ENCODE results near the gene C19orf85.

Gene C19orf85

GRCh38 chr19:55488986-55489710 is 24.6 kb upstream of the C19orf85 start:
- DNase-seq = no peak

DNA sequence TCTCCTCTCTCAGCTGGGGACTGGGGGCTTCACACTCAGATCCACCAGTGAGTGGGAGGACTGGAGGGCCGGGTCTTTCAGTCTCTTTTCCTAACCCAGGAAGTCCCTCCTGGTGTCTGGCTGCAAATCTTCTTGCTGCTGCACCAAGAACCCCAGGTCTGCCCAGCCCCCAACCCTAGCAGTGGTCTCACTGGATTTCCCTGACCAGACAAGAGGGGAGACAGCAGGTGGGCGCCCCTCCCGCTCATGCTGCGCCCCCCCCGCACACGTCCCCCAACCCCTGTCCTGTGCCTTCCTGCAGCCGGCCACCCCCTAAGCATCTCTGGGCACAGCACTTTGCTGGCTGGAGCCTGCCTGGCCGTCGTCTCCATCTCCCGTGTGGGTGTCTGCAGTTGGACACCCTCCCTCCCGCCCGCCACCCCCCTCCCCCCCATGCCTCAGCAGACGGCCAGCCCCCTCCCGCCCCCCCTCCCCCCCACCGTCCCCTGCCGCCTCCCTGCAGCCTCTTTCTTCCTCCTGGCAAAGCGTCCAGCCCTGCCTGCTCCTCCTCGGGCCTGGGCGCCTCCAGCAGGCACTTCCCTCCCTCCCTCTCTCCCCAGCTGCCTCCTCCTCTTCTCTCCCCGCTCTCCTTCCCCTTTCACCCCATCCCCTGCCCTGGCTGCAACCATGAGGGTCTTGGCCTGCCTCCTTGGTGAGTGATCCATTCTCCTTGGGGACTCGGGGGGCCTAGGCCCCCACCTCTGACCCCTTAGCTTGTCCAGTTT is 23.6 kb upstream of the C19orf85 start, which contains the start of gene SSC5D:
TSS of gene SSC5D (plus strand) at position 513 of the 764 bp plus-strand sequence. CDS start at position 667, 154 bp downstream.
- DNase-seq = no peak

- no peak for DNase-seq
Measured at GRCh38 chr19:55486971-55487923, 22.7 kb upstream of the C19orf85 start.

DNA sequence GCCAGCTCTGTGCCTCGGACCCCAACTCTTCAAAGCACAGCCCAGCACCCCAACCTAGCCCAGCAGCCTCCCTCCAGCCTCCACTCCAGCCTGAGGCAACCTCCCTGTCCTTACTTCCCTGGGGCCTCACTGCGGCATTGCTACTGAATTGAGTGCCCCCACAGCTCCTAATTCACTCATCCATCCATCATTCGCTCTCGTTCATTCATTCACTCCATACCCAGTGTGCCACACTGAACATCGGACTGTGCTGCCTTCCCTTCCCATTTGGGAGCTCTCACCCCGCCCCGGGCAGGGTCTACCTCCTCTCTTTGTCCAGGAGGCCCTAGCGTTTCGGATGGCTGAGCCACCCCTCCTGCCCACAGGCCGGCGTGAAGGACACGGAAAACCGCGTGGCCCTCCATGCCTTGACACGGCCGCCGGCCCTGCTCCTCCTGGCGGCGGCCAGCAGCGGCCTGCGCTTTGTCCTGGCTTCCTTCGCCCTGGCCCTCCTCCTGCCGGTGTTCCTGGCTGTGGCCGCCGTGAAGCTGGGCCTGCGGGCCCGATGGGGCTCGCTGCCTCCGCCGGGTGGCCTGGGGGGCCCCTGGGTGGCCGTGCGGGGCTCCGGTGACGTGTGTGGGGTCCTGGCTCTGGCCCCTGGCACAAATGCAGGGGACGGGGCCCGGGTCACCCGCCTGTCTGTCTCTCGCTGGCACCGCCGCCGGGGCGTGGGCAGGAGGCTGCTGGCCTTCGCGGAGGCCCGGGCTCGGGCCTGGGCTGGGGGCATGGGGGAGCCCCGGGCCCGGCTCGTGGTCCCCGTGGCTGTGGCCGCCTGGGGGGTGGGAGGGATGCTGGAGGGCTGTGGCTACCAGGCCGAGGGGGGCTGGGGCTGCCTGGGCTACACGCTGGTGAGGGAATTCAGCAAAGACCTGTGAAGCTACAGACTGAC is 21.8 kb upstream of the C19orf85 start:
- no peak for DNase-seq

DNA sequence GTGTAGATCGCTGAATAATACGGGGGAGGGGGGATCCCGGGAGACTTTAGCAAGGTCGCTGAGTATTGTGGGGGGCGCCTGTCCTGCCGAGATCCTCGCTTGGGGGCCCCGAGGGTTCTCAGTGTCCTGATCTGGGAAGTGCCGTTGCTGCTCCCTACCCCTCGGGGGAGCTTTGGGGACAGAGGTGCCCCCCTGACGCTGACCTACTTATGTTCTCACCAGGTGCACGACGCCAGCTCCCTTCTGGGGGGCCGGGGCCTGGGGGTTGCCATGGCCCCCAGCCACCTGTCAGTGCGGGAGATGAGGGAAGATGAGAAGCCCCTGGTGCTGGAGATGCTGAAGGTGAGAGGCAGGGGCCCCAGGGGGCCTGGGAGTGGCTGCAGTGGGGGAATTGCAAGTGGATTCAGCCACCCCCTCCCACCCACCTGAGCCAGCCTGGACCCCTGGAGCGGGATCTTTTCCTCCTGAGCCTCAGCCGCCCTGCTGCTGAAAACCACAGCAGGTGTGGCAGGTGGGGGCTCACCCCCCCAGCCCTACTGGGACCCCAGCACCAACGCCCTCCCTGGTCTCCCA is 21.0 kb upstream of the C19orf85 start:
- DNase-seq = no peak

- peak; percentile 64 for DNase-seq
Measured at GRCh38 chr19:55484593-55485438, 20.3 kb upstream of the C19orf85 start, which contains the start of gene NAT14. Gene NAT14 (plus strand): TSS chr19:55485188. CDS start chr19:55485709, 521 bp downstream.

DNA sequence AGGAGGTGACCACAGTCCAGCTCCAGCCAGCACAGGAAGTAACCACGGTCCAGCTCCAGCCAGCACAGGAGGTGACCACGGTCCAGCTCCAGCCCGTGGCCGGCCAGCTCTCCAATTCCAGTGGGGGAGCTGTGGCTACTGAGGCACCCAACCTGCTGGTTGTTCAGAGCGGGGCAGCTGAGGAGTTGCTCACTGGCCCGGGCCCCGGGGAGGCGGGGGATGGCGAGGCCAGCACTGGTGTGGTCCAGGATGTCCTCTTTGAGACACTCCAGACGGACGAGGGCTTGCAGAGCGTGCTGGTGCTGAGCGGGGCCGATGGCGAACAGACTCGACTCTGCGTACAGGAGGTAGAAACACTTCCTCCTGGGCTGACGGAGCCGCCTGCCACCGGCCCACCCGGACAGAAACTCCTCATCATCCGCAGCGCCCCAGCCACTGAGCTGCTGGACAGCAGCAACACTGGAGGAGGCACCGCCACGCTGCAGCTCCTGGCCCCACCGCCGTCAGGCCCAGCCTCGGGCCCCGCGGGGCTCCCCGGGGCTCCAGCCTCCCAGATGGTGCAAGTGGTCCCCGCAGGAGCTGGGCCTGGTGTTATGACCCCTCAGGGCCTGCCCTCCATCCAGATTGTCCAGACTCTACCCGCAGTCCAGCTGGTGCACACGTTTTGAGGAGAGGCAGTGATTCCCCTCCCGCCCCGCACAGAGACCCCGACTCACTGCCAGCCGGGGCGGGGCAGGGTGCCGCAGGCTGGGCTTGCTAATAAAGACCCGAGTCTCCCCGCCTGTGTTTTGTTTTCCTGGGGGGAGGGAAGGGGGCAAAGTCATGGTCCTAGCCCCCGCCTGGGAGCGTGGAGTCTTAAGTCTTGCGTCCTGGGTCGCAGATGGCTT is 19.4 kb upstream of the C19orf85 start:
- DNase-seq = no peak

DNA sequence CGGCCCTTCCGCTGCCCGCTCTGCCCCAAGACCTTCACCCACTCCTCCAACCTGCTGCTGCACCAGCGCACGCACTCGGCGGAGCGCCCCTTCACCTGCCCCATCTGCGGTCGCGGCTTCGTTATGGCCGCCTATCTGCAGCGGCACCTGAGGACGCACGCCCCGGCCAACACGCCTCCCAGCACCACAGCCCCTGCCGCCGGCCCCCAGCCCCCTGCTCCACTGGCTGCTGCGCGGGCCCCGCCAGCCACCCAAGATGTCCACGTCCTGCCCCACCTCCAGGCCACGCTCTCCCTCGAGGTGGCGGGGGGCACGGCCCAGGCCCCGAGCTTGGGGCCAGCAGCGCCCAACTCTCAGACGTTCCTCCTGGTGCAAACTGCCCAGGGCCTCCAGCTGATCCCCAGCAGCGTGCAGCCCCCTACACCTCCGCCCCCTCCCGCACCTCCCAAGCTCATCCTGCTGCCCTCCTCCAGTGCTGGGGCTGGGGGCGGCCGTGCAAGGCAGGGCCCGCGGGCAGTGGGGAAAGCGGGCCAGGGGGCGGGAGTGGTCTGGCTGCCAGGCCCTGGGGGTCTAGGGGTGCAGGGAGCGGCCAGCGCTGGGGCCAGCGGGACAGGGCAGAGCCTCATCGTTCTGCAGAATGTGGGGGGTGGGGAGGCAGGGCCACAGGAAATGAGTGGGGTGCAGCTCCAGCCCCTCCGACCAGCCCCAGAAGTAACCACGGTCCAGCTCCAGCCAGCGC is 18.6 kb upstream of the C19orf85 start:
- DNase-seq = no peak

GRCh38 chr19:55482156-55482961 is 17.8 kb upstream of the C19orf85 start:
- no peak for DNase-seq

GRCh38 chr19:55481794-55482155 is 17.2 kb upstream of the C19orf85 start:
- DNase-seq = no peak

- no peak for DNase-seq
Measured at GRCh38 chr19:55481148-55481793, 16.7 kb upstream of the C19orf85 start.

DNA sequence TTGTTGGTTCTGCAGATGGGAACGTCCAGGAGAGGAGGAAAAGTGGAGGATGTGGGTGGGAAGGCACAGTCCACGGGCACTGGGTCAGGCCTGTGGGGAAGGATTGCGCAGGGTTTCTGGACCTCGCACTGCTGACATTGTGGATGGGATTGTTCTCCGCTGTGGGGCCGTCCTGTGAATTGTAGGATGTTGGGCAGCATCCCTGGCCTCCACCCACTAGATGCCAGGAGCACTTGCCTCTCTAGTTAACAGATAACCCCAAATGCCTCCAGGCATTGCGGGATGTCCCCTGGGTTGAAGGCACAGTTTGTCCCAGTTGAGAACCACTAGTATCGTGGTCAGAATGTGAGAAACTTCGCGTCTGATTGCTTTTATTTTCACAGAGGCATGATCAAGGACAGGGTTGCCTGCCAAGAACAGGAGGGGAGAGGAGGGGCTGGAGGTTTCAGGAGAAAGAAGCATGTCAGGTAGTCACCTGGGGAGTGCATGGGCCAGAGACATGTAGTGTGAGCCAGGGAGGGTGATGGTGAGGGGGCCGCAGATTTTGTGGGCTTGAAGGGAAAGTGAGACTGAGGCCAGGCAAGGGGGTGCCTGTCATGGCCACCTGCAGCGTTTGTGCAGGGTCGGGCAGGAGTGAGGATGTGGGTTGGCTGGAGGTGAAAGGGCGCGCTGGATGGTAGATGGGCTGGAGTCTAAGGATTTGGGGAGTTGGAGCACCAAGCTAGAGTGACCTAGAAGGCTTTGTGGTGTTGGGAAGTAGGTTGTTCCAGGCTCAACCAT is 15.1 kb upstream of the C19orf85 start:
- no peak for DNase-seq

DNA sequence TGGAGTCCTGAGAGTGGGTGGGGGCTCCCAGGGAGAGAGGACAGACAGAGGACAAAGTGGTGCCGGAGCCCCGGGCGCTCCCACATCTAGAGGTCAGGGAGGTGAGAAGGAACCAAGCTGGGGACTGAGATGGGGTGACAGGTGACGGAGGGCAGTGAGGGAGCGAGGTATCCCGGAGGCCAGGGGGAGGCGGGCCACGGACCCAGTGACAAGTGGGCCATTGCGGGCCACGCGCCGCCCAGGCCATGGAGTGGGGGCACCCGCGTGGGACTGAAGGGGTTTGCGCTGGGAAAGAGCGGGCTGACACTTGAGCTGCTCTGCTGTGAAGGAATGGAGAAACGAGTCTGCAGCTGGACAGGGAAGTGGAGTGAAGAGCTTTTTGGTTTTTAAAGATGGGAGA is 14.5 kb upstream of the C19orf85 start:
- no peak for DNase-seq

DNA sequence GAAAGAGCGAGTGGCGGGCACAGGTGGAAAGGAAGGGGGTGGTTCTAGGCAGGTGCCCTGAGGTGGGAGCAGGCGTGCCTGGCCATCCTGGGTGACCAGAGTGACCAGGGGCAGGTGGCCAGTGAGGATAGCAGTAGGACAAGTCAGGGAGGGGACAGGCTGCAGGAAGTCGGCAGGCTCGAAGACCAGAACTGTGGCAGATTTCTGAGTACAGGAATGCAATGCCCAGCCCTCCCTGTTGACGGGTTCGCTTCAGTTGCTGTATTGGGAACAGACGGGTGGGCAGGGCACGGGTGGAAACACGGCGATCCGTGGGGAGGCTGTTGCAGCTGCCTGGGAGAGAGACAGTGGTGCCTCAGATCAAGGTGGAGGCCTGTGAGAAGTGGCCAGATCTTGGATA is 13.8 kb upstream of the C19orf85 start:
- no peak for DNase-seq

DNA sequence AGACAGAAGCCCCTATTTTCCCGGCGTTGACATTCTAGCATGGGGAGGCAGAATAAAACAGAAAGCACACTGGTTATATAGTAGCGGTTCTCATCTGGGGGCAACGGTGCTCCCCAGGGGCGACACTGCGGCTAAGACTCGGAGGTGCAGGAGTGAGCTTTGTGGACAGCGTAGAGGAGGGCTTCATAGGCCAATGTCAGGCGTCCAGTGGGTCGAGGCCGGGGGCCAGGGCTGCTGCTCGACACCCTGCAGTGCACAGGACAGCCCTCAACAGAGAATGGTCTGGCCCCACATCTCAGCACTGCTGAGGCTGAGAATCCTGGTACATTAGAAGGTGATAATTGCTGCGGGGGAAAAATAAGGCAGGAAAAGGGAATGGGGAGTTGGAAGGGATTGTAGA is 13.4 kb upstream of the C19orf85 start:
- no peak for DNase-seq

DNA sequence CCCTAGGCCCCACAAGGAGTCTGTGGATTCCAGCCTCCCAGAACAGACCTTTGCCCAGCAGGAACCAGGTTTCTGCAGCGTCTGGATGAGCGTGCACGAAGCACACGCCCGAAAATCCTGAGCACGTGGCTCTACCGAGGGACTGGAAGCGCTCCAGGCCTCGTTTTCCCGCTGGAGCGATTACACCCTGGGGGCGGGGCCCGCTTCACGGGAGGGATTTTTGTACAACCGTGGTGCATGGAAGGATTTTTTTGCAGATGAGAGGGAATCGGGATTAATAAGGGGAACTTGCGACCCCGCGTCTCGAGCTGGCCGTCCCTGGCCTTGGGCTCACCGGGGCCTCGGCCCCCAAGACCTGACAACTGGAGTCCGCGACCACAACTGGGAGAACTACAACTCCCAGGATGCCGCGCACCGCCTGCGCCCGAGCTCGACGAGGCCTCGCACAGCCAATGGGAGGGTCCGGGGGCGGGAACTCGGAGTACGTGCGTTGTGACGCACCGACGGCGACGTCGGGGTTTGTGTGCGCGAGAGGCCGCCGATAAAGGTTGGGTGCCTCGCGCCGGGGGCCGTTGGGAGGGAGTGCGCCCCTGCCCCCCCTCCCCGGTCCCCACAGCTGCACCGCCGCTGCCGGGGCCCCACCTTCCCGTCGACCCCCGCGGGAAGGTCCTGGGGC is 11.7 kb upstream of the C19orf85 start, which contains the start of gene ZNF628:
TSS of gene ZNF628 (plus strand) at position 518 of the 676 bp plus-strand sequence. CDS start 3,294 bp downstream, outside the sequence.
- peak; percentile 99 for DNase-seq

Measured in CD4-positive, alpha-beta T cell treated with Interleukin-6 for 4 hours (primary cell).